Measurements from ENCODE around the gene PI16.

Gene PI16, protein sequence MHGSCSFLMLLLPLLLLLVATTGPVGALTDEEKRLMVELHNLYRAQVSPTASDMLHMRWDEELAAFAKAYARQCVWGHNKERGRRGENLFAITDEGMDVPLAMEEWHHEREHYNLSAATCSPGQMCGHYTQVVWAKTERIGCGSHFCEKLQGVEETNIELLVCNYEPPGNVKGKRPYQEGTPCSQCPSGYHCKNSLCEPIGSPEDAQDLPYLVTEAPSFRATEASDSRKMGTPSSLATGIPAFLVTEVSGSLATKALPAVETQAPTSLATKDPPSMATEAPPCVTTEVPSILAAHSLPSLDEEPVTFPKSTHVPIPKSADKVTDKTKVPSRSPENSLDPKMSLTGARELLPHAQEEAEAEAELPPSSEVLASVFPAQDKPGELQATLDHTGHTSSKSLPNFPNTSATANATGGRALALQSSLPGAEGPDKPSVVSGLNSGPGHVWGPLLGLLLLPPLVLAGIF

GRCh38 chr6:36954262-36954931 lies at the start of gene PI16:
TSS of gene PI16 (plus strand) at chr6:36954738. CDS start at chr6:36954761, 23 bp downstream.
- H3K36me3 Mint-ChIP-seq (ENCODE audit: insufficient read depth), result peaks cover 2% of the 10 kb centered on the region
- DNase-seq (ENCODE audit: low spot score in 2 of 2) (no peak), ATAC-seq (replicated peaks; ENCODE audit: extremely low read depth, poor library complexity, severe bottlenecking) (peak; percentile 69)
- H3K27me3 Mint-ChIP-seq, result no peaks in the 10 kb centered on the region
- peak within 1 kb of the TSS; percentile 59 for H3K27ac Mint-ChIP-seq (ENCODE audit: low read depth)
- H3K4me3 Mint-ChIP-seq, result peak within 1 kb of the TSS; percentile 77
- H3K4me1 Mint-ChIP-seq, result peaks cover 41% of the 10 kb centered on the region
- no peaks in the 10 kb centered on the region for H3K9me3 Mint-ChIP-seq

GRCh38 chr6:36904851-36905393 lies 49.6 kb upstream of the PI16 start:
- DNase-seq (ENCODE audit: low spot score in 2 of 2), result no peak
- peaks cover 6% of the 10 kb centered on the region for H3K4me1 Mint-ChIP-seq
- H3K27me3 Mint-ChIP-seq, result no peaks in the 10 kb centered on the region
- H3K9me3 Mint-ChIP-seq, result no peaks in the 10 kb centered on the region
- H3K4me3 Mint-ChIP-seq, result no peak overlapping the region
- H3K36me3 Mint-ChIP-seq (ENCODE audit: insufficient read depth), result peaks cover 53% of the 10 kb centered on the region
- H3K27ac Mint-ChIP-seq (ENCODE audit: low read depth), result no peak overlapping the region
- no peak for ATAC-seq (replicated peaks; ENCODE audit: extremely low read depth, poor library complexity, severe bottlenecking)

DNA sequence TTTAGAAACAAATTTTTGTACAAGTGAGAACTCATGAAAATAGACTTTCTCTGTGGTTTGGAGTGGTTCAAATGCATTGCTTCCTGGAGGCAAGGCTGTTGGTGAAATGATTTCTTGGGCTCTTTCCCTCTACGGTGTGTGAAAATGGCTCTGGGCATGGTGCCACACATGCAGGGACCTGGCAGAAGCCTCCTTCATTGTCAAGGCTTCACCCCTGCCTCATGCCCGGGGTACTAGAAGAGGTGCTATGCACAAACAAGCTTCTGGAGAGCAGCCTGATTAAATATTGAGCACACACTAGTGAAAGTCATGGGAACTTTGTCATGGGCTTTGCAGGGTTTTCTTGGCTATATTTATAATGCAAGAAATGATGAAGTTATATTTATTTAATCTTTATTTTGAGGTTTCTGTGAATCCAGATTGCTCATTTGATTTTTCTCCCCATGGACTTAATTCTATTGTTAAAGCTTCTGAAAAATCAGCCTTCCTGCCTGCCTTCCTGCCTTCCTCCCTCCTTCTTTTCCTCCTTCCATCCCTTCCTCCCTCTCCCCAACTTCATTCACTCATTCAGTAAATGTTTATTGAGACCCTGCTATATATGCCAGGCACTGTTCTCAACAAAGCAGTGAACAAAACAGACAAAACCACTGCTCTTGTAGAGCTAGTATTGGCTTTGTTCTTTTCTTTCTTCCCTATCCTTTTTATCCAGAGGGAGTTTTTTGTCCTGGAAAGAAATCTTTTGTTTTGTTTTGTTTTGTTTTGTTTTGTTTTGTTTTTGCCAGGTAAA lies 47.8 kb upstream of the PI16 start:
- Mint-ChIP-seq H3K27ac (ENCODE audit: low read depth) (no peak overlapping the region), H3K4me1 (peaks cover 10% of the 10 kb centered on the region), H3K27me3 (no peaks in the 10 kb centered on the region), H3K9me3 (no peaks in the 10 kb centered on the region), H3K4me3 (no peak overlapping the region), H3K36me3 (ENCODE audit: insufficient read depth) (peaks cover 40% of the 10 kb centered on the region)
- DNase-seq (ENCODE audit: low spot score in 2 of 2) (no peak), ATAC-seq (replicated peaks; ENCODE audit: extremely low read depth, poor library complexity, severe bottlenecking) (no peak)

DNA sequence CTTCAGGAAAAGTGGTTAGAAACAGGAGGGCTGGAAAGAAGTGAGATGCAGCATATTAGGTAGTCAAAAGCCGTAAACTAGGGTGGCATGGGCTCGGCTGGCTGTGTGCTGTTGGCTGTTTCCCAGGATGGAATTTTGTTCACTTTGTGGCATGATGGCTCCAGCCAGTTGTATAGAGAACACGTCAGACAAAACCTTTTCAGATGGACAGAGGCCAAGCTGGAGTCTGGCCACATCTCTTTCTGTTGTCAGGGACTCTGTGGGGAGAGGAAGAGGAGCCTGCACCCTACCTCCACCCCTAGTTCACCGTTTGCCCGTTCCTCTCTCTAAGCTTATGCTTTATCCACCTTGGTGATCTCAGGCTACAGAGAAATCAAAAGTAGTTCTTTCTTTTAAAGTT lies 46.8 kb upstream of the PI16 start:
- no peak for ATAC-seq (replicated peaks; ENCODE audit: extremely low read depth, poor library complexity, severe bottlenecking)
- no peaks in the 10 kb centered on the region for H3K9me3 Mint-ChIP-seq
- peaks cover 20% of the 10 kb centered on the region for H3K4me1 Mint-ChIP-seq
- H3K27ac Mint-ChIP-seq (ENCODE audit: low read depth), result no peak overlapping the region
- H3K36me3 Mint-ChIP-seq (ENCODE audit: insufficient read depth), result peaks cover 30% of the 10 kb centered on the region
- no peak for DNase-seq (ENCODE audit: low spot score in 2 of 2)
- no peaks in the 10 kb centered on the region for H3K27me3 Mint-ChIP-seq
- no peak overlapping the region for H3K4me3 Mint-ChIP-seq

DNA sequence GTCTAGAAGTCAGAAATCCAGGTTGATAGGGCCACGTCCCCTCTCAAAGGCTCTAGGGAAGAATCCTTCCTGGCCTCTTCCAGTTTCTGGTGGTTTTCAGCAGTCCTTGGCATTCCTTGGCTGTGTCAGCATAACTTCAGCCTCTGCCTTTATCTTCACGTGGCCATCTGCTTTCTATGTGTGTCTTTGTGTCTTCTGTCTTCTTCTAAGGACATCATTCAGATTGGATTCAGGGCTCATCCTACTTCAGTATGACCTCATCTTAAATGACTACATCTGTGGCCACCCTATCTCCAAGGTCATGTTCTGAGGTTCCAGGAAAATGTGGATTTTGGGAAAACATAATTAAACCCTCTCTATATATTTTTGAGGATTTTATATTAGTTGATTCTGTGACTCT lies 45.8 kb upstream of the PI16 start:
- Mint-ChIP-seq H3K36me3 (ENCODE audit: insufficient read depth) (peaks cover 21% of the 10 kb centered on the region), H3K9me3 (no peaks in the 10 kb centered on the region), H3K4me1 (peaks cover 28% of the 10 kb centered on the region), H3K27me3 (no peaks in the 10 kb centered on the region), H3K27ac (ENCODE audit: low read depth) (no peak overlapping the region), H3K4me3 (no peak overlapping the region)
- no peak for DNase-seq (ENCODE audit: low spot score in 2 of 2)
- no peak for ATAC-seq (replicated peaks; ENCODE audit: extremely low read depth, poor library complexity, severe bottlenecking)

- DNase-seq (ENCODE audit: low spot score in 2 of 2) (no peak), ATAC-seq (replicated peaks; ENCODE audit: extremely low read depth, poor library complexity, severe bottlenecking) (peak; percentile 63)
- no peaks in the 10 kb centered on the region for H3K9me3 Mint-ChIP-seq
- peaks cover 23% of the 10 kb centered on the region for H3K4me1 Mint-ChIP-seq
- peaks cover 13% of the 10 kb centered on the region for H3K36me3 Mint-ChIP-seq (ENCODE audit: insufficient read depth)
- no peaks in the 10 kb centered on the region for H3K27me3 Mint-ChIP-seq
- H3K4me3 Mint-ChIP-seq, result peak overlapping the region; percentile 62
- H3K27ac Mint-ChIP-seq (ENCODE audit: low read depth), result peak overlapping the region; percentile 87
These were observed 42.5 kb upstream of the PI16 start for GRCh38 chr6:36912030-36912454.

DNA sequence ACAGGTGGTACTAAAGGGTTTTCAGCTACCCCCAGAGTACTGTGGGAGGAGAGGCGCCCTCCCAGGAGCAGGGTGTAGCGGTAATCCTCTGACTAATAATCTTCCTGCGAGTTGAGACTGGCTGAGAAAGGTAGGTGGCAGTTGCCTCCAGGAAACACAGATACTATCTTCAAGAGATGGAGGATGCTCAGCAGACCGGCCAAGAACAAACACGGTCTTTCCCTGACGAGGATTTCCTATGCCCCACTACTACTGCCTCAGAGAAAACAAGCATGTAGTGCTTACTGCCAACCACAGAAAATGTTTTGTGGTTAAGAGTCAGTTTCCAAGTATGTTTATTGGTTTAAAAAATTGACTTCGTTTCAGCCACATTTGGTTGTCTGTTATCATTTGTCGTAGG lies 42.0 kb upstream of the PI16 start:
- peak; percentile 93 for ATAC-seq (replicated peaks; ENCODE audit: extremely low read depth, poor library complexity, severe bottlenecking)
- Mint-ChIP-seq H3K27ac (ENCODE audit: low read depth) (peak overlapping the region; percentile 87), H3K36me3 (ENCODE audit: insufficient read depth) (peaks cover 17% of the 10 kb centered on the region), H3K4me1 (peaks cover 22% of the 10 kb centered on the region), H3K9me3 (no peaks in the 10 kb centered on the region), H3K4me3 (peak overlapping the region; percentile 62), H3K27me3 (no peaks in the 10 kb centered on the region)
- DNase-seq (ENCODE audit: low spot score in 2 of 2), result peak in 1 of 2 donors; percentile 34

DNA sequence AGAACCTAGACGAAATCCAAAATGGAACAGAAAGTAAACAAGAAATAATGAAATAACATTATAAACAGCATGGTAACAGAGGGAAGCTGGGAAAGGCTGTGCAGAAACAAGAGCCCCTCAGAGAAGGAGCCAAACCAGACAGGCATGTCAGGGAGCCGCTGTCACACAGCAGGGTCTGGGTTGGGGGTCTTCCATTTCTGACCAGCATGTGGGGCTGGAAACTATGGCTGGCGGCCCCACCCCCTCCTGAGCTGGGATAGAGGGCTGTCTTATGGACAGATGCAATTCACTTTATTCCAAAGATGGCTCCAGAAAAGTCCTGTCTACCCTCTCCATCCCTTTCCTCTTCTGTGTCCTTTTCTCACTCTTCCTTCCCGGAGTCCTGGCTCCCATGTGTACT lies 41.5 kb upstream of the PI16 start:
- H3K4me1 Mint-ChIP-seq, result peaks cover 22% of the 10 kb centered on the region
- peak overlapping the region; percentile 87 for H3K27ac Mint-ChIP-seq (ENCODE audit: low read depth)
- DNase-seq (ENCODE audit: low spot score in 2 of 2) (no peak), ATAC-seq (replicated peaks; ENCODE audit: extremely low read depth, poor library complexity, severe bottlenecking) (no peak)
- H3K4me3 Mint-ChIP-seq, result peak overlapping the region; percentile 62
- H3K9me3 Mint-ChIP-seq, result no peaks in the 10 kb centered on the region
- H3K36me3 Mint-ChIP-seq (ENCODE audit: insufficient read depth), result peaks cover 17% of the 10 kb centered on the region
- H3K27me3 Mint-ChIP-seq, result no peaks in the 10 kb centered on the region

- peaks cover 20% of the 10 kb centered on the region for H3K36me3 Mint-ChIP-seq (ENCODE audit: insufficient read depth)
- H3K4me1 Mint-ChIP-seq, result peaks cover 22% of the 10 kb centered on the region
- peak overlapping the region; percentile 35 for H3K4me3 Mint-ChIP-seq
- DNase-seq (ENCODE audit: low spot score in 2 of 2) (no peak), ATAC-seq (replicated peaks; ENCODE audit: extremely low read depth, poor library complexity, severe bottlenecking) (no peak)
- H3K9me3 Mint-ChIP-seq, result no peaks in the 10 kb centered on the region
- H3K27me3 Mint-ChIP-seq, result no peaks in the 10 kb centered on the region
- H3K27ac Mint-ChIP-seq (ENCODE audit: low read depth), result peak overlapping the region; percentile 38
These were observed 40.2 kb upstream of the PI16 start for GRCh38 chr6:36914227-36914794.

DNA sequence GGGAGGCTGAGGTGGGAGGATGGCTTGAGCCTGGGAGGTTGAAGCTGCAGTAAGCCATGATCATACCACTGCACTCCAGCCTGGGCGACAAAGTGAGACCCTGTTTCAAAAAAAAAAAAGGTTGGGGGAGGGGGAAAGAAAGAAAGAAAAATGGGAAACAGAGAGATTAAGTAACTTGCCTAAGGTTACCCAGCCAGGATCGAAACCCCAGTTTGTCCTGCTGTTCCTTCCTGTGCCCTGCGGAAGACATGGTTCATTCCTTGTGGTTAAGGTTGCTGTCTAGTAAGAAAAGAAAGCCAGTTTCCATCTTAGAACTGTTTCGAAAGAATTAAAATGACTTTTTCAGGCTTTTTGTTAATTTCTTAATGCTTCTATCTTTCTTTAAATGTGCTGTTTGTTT lies 38.9 kb upstream of the PI16 start:
- peaks cover 25% of the 10 kb centered on the region for H3K36me3 Mint-ChIP-seq (ENCODE audit: insufficient read depth)
- no peaks in the 10 kb centered on the region for H3K9me3 Mint-ChIP-seq
- ATAC-seq (replicated peaks; ENCODE audit: extremely low read depth, poor library complexity, severe bottlenecking) (no peak), DNase-seq (ENCODE audit: low spot score in 2 of 2) (no peak)
- H3K4me3 Mint-ChIP-seq, result no peak overlapping the region
- H3K27me3 Mint-ChIP-seq, result no peaks in the 10 kb centered on the region
- H3K4me1 Mint-ChIP-seq, result peaks cover 22% of the 10 kb centered on the region
- H3K27ac Mint-ChIP-seq (ENCODE audit: low read depth), result no peak overlapping the region

GRCh38 chr6:36916126-36916525 lies 38.4 kb upstream of the PI16 start:
- peaks cover 27% of the 10 kb centered on the region for H3K36me3 Mint-ChIP-seq (ENCODE audit: insufficient read depth)
- no peak for DNase-seq (ENCODE audit: low spot score in 2 of 2)
- H3K4me1 Mint-ChIP-seq, result peaks cover 22% of the 10 kb centered on the region
- no peak overlapping the region for H3K4me3 Mint-ChIP-seq
- no peaks in the 10 kb centered on the region for H3K27me3 Mint-ChIP-seq
- no peak overlapping the region for H3K27ac Mint-ChIP-seq (ENCODE audit: low read depth)
- ATAC-seq (replicated peaks; ENCODE audit: extremely low read depth, poor library complexity, severe bottlenecking), result no peak
- no peaks in the 10 kb centered on the region for H3K9me3 Mint-ChIP-seq
